Chondrocyte (in vitro differentiated cells): Measurements from ENCODE around the gene PFKFB3. TPM values are rescaled to one million over a fixed set of nuclear protein-coding genes. Genes with fewer than 3 reads are reported as not detected.
A peak's percentile ranks its signal among the peaks of the same experiment; 100 is the strongest.

ENCODE experiments used
- DNase-seq: peaks from one replicate; pipeline ENCODE4 v3.0.0; 2021; ENCODE audit warnings: mixed read lengths, low spot score
- H3K27ac Mint-ChIP-seq: one replicate; pipeline ENCODE4 v1.8.0; 2021; ENCODE audit warnings: mild to moderate bottlenecking, moderate library complexity, mixed read lengths; ENCODE audit not compliant: unreplicated experiment
- H3K27me3 Mint-ChIP-seq: 2 replicates; pipeline ENCODE4 v1.8.0; 2021; ENCODE audit warnings: low read depth, mixed read lengths
- H3K36me3 Mint-ChIP-seq: 2 replicates; pipeline ENCODE4 v1.8.0; 2021; ENCODE audit warnings: low read depth, mixed read lengths
- H3K4me1 Mint-ChIP-seq: 2 replicates; pipeline ENCODE4 v1.8.0; 2021; ENCODE audit warnings: low read depth, mild to moderate bottlenecking, mixed read lengths
- H3K4me3 Mint-ChIP-seq: one replicate; pipeline ENCODE4 v1.8.0; 2021; ENCODE audit warnings: mild to moderate bottlenecking, moderate library complexity, mixed read lengths; ENCODE audit not compliant: unreplicated experiment
- H3K9me3 Mint-ChIP-seq: 2 replicates; pipeline ENCODE4 v1.8.0; 2021; ENCODE audit warnings: low read depth, mixed read lengths
- total RNA-seq: library from RNA; stranded (reverse); gene quantifications from 3 replicates; pipeline ENCODE4 v1.2.1, GENCODE V29; 2021
- TF ChIP-seq, protein P1 (sequence below): fragments of 200-600 bp; sonication (generic); IDR thresholded peaks from 2 replicates; pipeline ENCODE4 v1.5.0; 2021; ENCODE audit warnings: antibody characterized with exemption, mild to moderate bottlenecking, moderate library complexity

The PFKFB3 gene
- total RNA-seq, 1 donor from 2014 or later, result 46.5 TPM

DNA sequence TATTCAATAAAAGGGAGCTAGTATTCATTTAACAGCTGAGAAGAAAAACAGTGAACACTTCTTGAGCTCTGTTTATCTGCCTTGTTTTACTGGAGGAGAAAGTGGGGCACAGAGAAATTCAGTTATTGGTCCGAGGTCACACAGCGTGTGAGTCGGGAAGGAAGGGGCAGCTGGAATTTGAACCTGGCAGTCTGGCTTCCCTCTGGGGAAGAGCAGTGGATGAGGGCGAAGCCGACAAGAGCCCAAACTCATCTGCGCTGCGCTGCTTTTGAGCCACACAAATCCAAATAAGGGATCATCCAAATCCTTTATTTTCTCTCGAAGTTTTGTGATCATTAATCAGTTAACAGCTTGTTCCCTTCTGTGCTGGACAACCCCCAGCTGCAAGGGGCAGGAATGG is 23.7 kb upstream of the PFKFB3 start:
- no peak for DNase-seq
- Mint-ChIP-seq H3K4me3 (no peak overlapping the region), H3K36me3 (no peaks in the 10 kb centered on the region), H3K27ac (no peak overlapping the region), H3K4me1 (peaks cover 22% of the 10 kb centered on the region), H3K9me3 (no peaks in the 10 kb centered on the region), H3K27me3 (no peaks in the 10 kb centered on the region)
- TF ChIP-seq, protein P1, sequence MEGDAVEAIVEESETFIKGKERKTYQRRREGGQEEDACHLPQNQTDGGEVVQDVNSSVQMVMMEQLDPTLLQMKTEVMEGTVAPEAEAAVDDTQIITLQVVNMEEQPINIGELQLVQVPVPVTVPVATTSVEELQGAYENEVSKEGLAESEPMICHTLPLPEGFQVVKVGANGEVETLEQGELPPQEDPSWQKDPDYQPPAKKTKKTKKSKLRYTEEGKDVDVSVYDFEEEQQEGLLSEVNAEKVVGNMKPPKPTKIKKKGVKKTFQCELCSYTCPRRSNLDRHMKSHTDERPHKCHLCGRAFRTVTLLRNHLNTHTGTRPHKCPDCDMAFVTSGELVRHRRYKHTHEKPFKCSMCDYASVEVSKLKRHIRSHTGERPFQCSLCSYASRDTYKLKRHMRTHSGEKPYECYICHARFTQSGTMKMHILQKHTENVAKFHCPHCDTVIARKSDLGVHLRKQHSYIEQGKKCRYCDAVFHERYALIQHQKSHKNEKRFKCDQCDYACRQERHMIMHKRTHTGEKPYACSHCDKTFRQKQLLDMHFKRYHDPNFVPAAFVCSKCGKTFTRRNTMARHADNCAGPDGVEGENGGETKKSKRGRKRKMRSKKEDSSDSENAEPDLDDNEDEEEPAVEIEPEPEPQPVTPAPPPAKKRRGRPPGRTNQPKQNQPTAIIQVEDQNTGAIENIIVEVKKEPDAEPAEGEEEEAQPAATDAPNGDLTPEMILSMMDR, result no peak

DNA sequence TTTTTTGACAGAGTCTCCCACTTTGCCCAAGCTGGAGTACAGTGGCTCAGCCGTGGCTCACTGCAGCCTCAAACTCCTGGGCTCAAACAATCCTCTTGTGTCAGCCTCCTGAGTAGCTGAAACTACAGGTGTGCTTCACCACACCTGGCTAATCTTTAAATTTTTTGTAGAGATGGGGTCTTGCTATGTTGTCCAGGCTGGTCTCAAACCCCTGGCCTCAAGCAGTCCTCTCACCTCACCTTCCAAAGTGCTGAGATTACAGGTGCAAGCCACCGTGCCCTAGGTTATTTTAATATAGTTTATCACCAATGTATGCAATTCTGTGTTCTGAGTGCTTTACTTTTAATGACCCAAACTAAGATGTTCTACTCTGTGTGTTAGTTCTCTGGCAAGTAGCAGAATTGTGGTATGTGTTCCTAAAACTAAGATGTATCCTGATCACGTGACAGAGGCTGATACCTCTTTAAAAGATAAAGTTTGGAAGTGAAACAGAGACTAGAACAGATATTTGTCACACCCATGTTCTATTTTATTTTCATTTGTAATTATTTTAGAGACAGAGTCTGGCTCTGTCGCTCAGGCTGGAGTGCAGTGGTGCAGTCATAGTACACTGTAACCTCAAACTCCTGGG is 22.1 kb upstream of the PFKFB3 start:
- no peak overlapping the region for H3K27ac Mint-ChIP-seq
- no peaks in the 10 kb centered on the region for H3K9me3 Mint-ChIP-seq
- H3K4me3 Mint-ChIP-seq, result no peak overlapping the region
- no peaks in the 10 kb centered on the region for H3K36me3 Mint-ChIP-seq
- TF ChIP-seq, protein P1, result no peak
- peaks cover 18% of the 10 kb centered on the region for H3K4me1 Mint-ChIP-seq
- no peak for DNase-seq
- H3K27me3 Mint-ChIP-seq, result no peaks in the 10 kb centered on the region

DNA sequence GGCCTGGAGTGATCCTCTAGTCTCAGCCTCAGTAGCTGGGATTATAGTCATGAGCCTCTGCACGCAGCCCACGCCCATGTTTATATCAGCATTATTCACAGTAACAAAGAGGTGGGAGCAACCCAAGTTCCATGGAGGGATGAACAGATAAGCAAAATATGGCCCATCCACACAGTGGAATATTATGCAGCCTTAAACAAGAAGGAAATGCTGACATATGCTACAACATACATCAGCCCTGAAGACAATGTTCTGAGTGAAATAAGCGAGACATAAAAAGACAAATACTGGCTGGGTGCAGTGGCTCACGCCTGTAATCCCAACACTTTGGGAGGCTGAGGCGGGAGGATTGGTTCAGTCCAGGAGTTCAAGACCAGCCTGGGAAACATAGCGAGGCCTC is 21.5 kb upstream of the PFKFB3 start:
- H3K9me3 Mint-ChIP-seq, result no peaks in the 10 kb centered on the region
- H3K27ac Mint-ChIP-seq, result no peak overlapping the region
- DNase-seq, result no peak
- no peaks in the 10 kb centered on the region for H3K27me3 Mint-ChIP-seq
- H3K4me3 Mint-ChIP-seq, result no peak overlapping the region
- peaks cover 12% of the 10 kb centered on the region for H3K4me1 Mint-ChIP-seq
- no peaks in the 10 kb centered on the region for H3K36me3 Mint-ChIP-seq
- TF ChIP-seq, protein P1, result no peak

DNA sequence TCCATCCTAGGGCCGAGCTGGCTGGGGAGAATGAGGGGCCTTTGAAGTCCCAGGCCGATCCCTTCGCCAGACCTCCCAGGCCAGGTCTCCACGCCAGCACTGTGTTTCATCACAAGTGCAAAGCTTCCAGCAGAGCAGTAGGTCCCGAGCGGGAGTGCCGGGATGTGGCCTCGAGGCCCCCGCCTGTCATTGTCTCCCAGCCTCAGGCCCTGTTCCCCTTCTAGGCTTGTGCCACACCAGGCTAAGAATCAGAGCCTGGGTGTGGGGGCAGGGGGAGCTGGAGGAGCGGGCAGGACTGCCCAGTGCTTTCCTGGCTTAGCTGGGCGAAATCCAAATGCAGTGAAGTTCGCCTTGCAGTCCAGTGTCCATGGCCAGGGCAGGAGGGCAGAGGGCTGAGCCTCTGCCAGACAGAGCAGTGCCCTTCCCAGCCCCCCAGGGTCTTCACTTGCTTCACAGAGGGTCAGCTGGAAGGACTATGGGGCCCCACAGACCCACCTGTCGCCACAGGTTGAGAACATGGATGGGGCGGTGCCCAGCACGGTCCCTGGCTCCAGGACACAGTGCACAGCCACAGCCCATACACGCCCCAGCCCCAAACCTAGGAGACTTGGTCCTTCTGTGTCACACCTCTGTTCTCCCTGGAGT is 20.2 kb upstream of the PFKFB3 start:
- Mint-ChIP-seq H3K27ac (no peak overlapping the region), H3K27me3 (no peaks in the 10 kb centered on the region), H3K36me3 (no peaks in the 10 kb centered on the region), H3K4me3 (no peak overlapping the region), H3K9me3 (no peaks in the 10 kb centered on the region), H3K4me1 (peaks cover 5% of the 10 kb centered on the region)
- TF ChIP-seq, protein P1, result no peak
- no peak for DNase-seq

DNA sequence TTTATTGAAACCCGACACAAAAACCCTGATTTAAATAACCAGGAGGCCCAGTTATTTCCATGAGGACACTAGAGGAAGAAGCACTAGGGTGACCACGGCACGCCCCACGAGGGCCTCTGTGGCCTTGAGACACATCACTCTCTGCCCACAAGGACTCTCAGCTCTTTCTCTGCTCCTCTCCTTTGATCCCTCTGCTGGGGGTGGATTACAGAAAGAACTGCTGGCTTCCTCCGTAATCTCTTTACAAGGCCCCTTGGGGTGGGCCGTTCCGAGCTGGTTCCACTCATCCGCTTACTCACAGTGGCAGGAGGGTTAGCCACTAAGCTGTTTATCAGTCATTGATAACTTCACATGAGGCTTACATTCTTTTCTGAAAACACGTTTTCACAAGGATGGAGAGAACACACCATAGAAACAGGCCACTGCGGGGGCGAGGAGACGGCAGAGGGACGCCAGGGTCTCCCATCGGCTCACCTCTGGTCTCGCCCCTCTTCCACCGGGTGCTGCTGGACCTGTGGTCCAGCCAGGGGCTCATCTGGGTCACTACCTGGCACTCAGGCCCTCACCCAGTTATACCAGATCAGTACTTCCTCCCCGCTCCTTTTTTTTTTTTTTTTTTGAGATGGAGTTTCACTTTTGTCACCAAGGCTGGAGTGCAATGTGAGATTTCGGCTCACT is 17.6 kb upstream of the PFKFB3 start:
- Mint-ChIP-seq H3K27ac (peak overlapping the region; percentile 11), H3K27me3 (no peaks in the 10 kb centered on the region), H3K4me1 (peaks cover 8% of the 10 kb centered on the region), H3K4me3 (no peak overlapping the region), H3K9me3 (no peaks in the 10 kb centered on the region), H3K36me3 (no peaks in the 10 kb centered on the region)
- TF ChIP-seq, protein P1, result no peak
- DNase-seq, result no peak
